AML-193 (cell line): ENCODE results near the gene NUTM2E.
"Not testable (repeated sequence)": the region's sequence is repeated elsewhere in the genome, so short reads cannot be mapped to it uniquely, and the experiment has no call there.

Experiments used
- DNase-seq, 2 experiments: peaks; one replicate each; lab custom pipeline; 2025; lab: John Stamatoyannopoulos, UW

Gene NUTM2E

GRCh38 chr10:79826496-79827215 is at the start of gene NUTM2E:
Gene NUTM2E (plus strand): TSS chr10:79826739. CDS start chr10:79841741, 15,002 bp downstream.
- DNase-seq = not testable (repeated sequence)

- DNase-seq = not testable (repeated sequence)
Measured at GRCh38 chr10:79777997-79778396, 48.5 kb upstream of the NUTM2E start.

- not testable (repeated sequence) for DNase-seq
Measured at GRCh38 chr10:79779310-79779938, 47.1 kb upstream of the NUTM2E start.

- not testable (repeated sequence) for DNase-seq
Measured at GRCh38 chr10:79779992-79780391, 46.5 kb upstream of the NUTM2E start.

GRCh38 chr10:79781584-79781983 is 45.0 kb upstream of the NUTM2E start:
- DNase-seq = not testable (repeated sequence)

GRCh38 chr10:79787455-79787952 is 39.0 kb upstream of the NUTM2E start:
- not testable (repeated sequence) for DNase-seq

- not testable (repeated sequence) for DNase-seq
Measured at GRCh38 chr10:79789351-79789750, 37.2 kb upstream of the NUTM2E start.

GRCh38 chr10:79791906-79792517 is 34.5 kb upstream of the NUTM2E start:
- DNase-seq = not testable (repeated sequence)

- not testable (repeated sequence) for DNase-seq
Measured at GRCh38 chr10:79799337-79799736, 27.2 kb upstream of the NUTM2E start.

- not testable (repeated sequence) for DNase-seq
Measured at GRCh38 chr10:79805857-79806256, 20.7 kb upstream of the NUTM2E start.

GRCh38 chr10:79811895-79812294 is 14.6 kb upstream of the NUTM2E start:
- DNase-seq = not testable (repeated sequence)

- DNase-seq = not testable (repeated sequence)
Measured at GRCh38 chr10:79816290-79816689, 10.2 kb upstream of the NUTM2E start.

- not testable (repeated sequence) for DNase-seq
Measured at GRCh38 chr10:79823387-79823786, 3.2 kb upstream of the NUTM2E start.

- DNase-seq = not testable (repeated sequence)
Measured at GRCh38 chr10:79825587-79826011, 940 bp upstream of the NUTM2E start.

GRCh38 chr10:79826131-79826495 is 426 bp upstream of the NUTM2E start:
- DNase-seq = not testable (repeated sequence)

- not testable (repeated sequence) for DNase-seq
Measured at GRCh38 chr10:79833833-79834232, 7.3 kb downstream of the NUTM2E start.

- DNase-seq = not testable (repeated sequence)
Measured at GRCh38 chr10:79835891-79836290, 9.4 kb downstream of the NUTM2E start.

GRCh38 chr10:79836891-79837290 is 10.4 kb downstream of the NUTM2E start:
- not testable (repeated sequence) for DNase-seq

- DNase-seq = not testable (repeated sequence)
Measured at GRCh38 chr10:79838441-79838840, 11.9 kb downstream of the NUTM2E start.

GRCh38 chr10:79853191-79853854 is 26.8 kb downstream of the NUTM2E start:
- DNase-seq = not testable (repeated sequence)

GRCh38 chr10:79862269-79862668 is 35.7 kb downstream of the NUTM2E start:
- not testable (repeated sequence) for DNase-seq

- not testable (repeated sequence) for DNase-seq
Measured at GRCh38 chr10:79862803-79863202, 36.3 kb downstream of the NUTM2E start.
